NCI-H2227 (cell line): Measurements from ENCODE around the gene MPPE1.

Experiments
- DNase-seq: peaks from one replicate; lab custom pipeline; 2025; ENCODE audit not compliant: unreplicated experiment; lab: John Stamatoyannopoulos, UW

MPPE1 gene

GRCh38 chr18:11884396-11885030 lies 23.6 kb downstream of the MPPE1 start:
- no peak for DNase-seq

GRCh38 chr18:11883153-11883552 lies 25.0 kb downstream of the MPPE1 start:
- no peak for DNase-seq

DNA sequence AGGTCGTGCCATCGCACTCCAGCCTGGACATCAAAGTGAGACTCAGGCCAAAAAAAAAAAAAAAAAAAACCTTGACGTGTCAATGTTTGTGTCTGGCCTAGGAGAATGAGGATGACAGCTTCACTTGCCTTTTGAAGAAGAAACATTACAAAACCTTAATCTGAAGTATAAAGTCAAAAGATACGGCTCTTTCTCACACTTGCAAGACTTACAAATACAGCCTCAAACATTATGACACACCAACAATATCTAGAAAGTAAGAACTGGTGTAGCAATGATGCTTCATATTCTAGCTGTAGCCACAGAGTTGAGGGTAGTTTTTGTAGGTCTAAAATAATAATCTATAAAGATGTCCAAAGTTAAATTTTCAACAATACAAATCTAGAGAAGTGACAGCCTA lies 25.5 kb downstream of the MPPE1 start:
- DNase-seq = no peak

- DNase-seq = no peak
Observed at GRCh38 chr18:11880586-11881304, 27.4 kb downstream of the MPPE1 start.

DNA sequence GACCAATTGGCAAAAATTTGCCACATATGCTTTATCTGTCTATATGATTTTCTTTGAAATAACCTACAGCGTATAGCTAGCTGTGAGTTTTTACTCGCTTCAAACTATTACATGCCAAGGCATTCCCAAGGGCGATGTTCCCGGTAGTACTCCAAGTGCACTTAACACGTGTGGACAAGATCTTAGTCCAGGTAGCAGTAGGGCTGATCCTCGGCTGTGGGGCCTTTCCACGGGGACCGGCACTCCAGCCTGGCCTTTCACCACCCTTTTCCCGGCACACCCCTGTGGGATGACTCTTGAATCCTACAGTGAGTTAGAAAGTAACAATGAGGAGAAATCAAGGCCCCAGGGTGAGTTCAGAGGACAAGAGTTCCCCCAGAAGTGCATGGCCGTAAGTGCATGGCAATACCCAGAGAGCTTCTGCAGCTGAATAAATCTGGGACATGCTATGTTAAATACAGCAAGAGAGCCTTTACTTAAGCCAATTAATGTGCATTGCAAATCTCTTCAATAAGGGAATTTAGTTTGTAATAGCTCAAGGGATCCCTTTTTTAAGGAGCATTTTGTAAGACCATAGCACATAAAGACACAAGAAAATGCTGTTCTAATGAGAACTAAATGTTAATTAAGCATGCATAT lies 30.5 kb downstream of the MPPE1 start:
- no peak for DNase-seq

DNA sequence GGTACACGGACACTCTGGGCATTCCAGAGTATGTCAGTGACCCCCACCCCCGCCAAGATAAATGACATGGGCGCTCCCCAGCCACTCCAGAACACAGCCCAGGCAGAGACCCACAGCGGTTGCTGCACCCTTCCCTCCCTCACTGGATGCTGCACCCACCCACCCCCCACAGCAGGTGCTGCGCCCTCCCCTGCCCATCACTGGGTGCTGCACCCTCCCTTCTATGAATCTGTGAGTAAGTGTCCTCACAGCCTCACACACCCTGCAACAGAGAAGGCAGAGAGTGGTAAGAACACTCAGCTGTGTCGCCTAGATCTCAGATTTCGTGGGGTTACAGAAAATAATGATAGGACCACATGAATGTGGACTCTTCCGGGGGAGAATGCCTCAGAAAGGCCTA lies 33.4 kb downstream of the MPPE1 start:
- DNase-seq = no peak

GRCh38 chr18:11873670-11874340 lies 34.3 kb downstream of the MPPE1 start:
- DNase-seq = no peak

GRCh38 chr18:11872479-11873136 lies 35.5 kb downstream of the MPPE1 start:
- DNase-seq = no peak

GRCh38 chr18:11871501-11871900 lies 36.6 kb downstream of the MPPE1 start:
- DNase-seq = no peak

DNA sequence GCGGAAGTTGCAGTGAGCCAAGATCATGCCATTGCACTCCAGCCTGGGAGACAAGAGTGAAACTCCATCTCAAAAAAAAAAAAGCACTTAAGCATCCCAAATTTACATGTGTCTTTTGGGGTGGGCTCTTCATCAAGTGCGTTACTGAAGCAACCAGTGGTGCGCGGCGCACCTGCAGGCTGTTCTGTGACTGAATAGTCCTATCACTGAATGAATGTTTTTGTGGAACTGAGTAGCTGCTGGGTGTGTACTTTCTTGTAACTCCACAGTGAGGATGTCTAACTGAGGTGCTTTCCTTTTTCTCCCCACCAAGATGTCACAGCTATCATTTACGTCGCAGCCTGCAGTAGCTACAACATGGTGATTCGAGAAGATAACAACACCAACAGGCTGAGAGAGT lies 39.9 kb downstream of the MPPE1 start:
- DNase-seq = no peak

DNA sequence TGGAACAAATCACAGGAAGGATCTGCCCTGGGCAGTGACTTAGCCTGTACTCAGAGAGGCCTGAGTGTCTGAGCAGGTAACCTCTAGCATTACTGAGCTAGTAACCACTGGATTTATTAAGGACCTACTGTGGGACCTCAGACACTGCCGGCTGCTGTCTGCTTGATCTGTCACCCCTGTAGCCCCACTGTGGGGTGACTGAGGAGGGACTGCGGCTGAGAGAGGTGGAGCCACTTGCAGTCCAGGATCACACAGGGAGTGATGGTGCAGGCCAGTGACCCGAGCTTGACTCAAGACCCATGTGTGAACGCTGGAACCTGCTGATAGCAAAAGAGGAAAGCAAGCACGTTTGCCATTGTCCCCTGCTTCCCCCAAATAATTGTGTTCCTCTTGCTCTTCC lies 41.4 kb downstream of the MPPE1 start:
- no peak for DNase-seq

- no peak for DNase-seq
Observed at GRCh38 chr18:11866329-11866728, 41.8 kb downstream of the MPPE1 start.

- DNase-seq = no peak
Observed at GRCh38 chr18:11865071-11865470, 43.0 kb downstream of the MPPE1 start.

DNA sequence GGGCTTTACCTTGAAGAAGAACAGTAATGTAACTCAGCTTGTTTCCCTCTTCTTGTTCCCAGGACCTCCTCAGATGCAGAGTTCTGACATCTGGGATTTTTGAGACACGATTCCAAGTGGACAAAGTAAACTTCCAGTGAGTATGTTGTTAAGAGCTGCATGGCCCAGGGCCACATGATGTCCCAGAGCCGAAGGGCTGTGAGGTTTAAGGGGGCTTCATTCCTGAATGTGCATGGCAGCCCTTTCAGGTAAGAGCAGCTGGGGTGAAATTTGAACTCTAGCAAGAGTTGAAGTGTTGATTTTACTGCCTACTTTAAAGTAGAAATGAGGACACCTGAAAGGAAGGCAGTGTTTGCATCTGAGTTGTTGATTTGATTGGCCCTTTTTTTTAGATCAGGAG lies 43.6 kb downstream of the MPPE1 start:
- DNase-seq = no peak

- no peak for DNase-seq
Observed at GRCh38 chr18:11862468-11863137, 45.5 kb downstream of the MPPE1 start.

DNA sequence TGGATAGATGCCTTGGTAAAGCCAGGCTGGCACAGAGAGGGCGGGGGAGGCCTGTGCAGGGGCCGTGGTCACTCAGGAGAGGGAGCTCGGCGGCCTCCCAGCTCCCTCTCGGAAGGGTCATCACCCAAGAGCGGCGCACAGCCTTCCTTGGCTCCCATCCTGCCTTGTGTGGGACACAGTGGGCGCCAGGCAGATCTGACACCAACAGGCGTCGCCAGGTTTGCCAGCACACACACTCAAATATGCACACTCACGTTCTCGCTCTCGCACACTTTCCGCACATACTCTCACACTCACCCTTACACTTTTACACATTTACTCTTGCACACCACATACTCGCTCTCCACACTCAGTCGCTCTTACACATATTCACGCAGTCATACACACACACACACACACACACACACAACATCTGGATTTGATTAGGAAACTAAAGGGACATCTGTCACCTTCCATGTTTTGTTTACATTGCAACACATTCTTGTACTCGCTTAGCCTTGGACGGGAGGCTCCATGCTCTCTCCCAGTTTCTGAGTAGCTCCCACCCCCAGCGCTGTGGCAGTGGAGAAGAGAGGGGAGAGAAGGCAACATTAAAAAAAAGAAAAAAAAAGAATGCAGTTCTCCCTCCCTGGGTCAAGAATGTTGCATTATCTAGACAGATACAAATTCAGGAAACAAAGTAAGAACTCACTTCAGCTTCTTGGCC lies 46.4 kb downstream of the MPPE1 start:
- DNase-seq = no peak

- DNase-seq = no peak
Observed at GRCh38 chr18:11860594-11861450, 47.3 kb downstream of the MPPE1 start.

- DNase-seq = no peak
Observed at GRCh38 chr18:11859903-11860407, 48.2 kb downstream of the MPPE1 start.

DNA sequence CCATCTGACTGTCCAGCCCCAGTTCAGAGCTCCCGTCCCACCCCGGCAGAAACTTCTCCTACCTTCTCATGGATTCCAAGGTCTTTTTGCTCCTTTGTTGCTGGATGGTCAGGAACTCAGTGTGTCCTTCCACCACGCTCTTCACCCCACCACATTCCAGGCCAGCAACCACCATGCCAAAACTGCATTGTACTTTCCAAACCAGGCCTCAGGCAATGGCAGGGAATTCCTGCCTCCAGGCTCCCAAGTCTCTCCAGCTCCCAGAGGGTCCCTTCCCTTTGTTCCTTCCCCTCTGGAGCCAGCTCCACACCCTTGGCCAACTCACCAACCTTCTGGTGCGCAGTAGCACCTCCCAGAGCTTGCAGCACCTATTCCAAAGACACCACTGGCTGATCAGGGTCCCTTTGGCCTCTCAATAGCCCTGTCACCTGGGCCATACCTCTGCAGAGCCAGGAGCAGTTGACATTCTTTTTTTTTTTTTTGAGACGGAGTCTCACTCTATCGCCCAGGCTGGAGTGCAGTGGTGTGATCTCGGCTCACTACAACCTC lies 48.8 kb downstream of the MPPE1 start:
- no peak for DNase-seq
